GM23248 (cell line): Measurements from ENCODE around the gene ICA1.

Experiments
- EZH2 ChIP-seq: fragments of 200-600 bp; sonication (generic); IDR thresholded peaks from 2 replicates; pipeline ENCODE4 v1.6.1; 2018; ENCODE audit warnings: antibody characterized with exemption, mild to moderate bottlenecking; ENCODE audit not compliant: insufficient read depth, poor library complexity, severe bottlenecking
- EZH2phosphoT487 ChIP-seq: fragments of 200-600 bp; sonication (generic); IDR thresholded peaks from 2 replicates; pipeline ENCODE4 v1.6.1; 2018; ENCODE audit warnings: antibody characterized with exemption, moderate library complexity, mild to moderate bottlenecking, low read depth; ENCODE audit not compliant: insufficient read depth

- TF ChIP-seq EZH2 = no peak
- TF ChIP-seq EZH2phosphoT487 = no peak
Observed at GRCh38 chr7:8134089-8134733, 127.8 kb downstream of the ICA1 start.
